Panc1 (cell line): ENCODE results near the gene CDH13.

Experiments
- POLR2AphosphoS5 ChIP-seq: IDR thresholded peaks from 2 replicates; pipeline ENCODE4 v1.6.1; 2012; ENCODE audit warnings: mild to moderate bottlenecking, low read depth, low read length, moderate library complexity
- SIN3A ChIP-seq: IDR thresholded peaks from 2 replicates; pipeline ENCODE4 v1.6.1; 2012; ENCODE audit warnings: low read depth, mild to moderate bottlenecking, low read length, moderate library complexity, borderline replicate concordance; ENCODE audit not compliant: insufficient read depth
- TF ChIP-seq, protein P1 (sequence below): fragments of 450-650 bp; IDR thresholded peaks from 2 replicates; pipeline ENCODE4 v1.5.1; 2017; ENCODE audit warnings: mild to moderate bottlenecking
- TF ChIP-seq, protein P2 (sequence below), 2 experiments: IDR thresholded peaks; 2 replicates each; pipeline ENCODE4 v1.6.1; 2011 to 2012; ENCODE audit warnings: low read depth in 2 of 2, control low read depth in 1 of 2, low read length in 1 of 2, mild to moderate bottlenecking in 1 of 2, moderate library complexity in 1 of 2; ENCODE audit not compliant: insufficient read depth in 1 of 2

DNA sequence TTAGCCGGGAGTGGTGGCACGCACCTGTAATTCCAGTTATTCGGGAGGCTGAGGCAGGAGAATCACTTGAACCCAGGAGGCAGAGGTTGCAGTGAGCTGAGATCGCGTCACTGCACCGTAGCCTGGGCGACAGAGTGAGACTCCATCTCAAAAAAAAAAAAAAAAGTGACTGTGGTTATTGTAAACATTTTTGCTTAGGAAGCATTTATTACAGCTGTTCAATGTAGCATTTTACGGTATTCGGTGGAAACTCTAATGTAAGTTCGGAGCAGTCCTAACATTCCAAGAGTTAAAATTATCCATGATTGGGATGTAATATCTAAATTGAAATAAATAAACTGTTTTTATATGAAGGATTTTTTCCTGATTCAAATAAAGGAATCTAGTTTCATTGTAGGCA is 926.2 kb downstream of the CDH13 start:
- no peak for TF ChIP-seq POLR2AphosphoS5
- TF ChIP-seq, protein P1, sequence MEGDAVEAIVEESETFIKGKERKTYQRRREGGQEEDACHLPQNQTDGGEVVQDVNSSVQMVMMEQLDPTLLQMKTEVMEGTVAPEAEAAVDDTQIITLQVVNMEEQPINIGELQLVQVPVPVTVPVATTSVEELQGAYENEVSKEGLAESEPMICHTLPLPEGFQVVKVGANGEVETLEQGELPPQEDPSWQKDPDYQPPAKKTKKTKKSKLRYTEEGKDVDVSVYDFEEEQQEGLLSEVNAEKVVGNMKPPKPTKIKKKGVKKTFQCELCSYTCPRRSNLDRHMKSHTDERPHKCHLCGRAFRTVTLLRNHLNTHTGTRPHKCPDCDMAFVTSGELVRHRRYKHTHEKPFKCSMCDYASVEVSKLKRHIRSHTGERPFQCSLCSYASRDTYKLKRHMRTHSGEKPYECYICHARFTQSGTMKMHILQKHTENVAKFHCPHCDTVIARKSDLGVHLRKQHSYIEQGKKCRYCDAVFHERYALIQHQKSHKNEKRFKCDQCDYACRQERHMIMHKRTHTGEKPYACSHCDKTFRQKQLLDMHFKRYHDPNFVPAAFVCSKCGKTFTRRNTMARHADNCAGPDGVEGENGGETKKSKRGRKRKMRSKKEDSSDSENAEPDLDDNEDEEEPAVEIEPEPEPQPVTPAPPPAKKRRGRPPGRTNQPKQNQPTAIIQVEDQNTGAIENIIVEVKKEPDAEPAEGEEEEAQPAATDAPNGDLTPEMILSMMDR, result no peak
- TF ChIP-seq, protein P2, sequence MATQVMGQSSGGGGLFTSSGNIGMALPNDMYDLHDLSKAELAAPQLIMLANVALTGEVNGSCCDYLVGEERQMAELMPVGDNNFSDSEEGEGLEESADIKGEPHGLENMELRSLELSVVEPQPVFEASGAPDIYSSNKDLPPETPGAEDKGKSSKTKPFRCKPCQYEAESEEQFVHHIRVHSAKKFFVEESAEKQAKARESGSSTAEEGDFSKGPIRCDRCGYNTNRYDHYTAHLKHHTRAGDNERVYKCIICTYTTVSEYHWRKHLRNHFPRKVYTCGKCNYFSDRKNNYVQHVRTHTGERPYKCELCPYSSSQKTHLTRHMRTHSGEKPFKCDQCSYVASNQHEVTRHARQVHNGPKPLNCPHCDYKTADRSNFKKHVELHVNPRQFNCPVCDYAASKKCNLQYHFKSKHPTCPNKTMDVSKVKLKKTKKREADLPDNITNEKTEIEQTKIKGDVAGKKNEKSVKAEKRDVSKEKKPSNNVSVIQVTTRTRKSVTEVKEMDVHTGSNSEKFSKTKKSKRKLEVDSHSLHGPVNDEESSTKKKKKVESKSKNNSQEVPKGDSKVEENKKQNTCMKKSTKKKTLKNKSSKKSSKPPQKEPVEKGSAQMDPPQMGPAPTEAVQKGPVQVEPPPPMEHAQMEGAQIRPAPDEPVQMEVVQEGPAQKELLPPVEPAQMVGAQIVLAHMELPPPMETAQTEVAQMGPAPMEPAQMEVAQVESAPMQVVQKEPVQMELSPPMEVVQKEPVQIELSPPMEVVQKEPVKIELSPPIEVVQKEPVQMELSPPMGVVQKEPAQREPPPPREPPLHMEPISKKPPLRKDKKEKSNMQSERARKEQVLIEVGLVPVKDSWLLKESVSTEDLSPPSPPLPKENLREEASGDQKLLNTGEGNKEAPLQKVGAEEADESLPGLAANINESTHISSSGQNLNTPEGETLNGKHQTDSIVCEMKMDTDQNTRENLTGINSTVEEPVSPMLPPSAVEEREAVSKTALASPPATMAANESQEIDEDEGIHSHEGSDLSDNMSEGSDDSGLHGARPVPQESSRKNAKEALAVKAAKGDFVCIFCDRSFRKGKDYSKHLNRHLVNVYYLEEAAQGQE (IDR thresholded peaks at IDR 0.05; ENCODE audit: insufficient read depth in 1 of 2, low read depth in 2 of 2, low read length in 1 of 2), result no peak
- no peak for TF ChIP-seq SIN3A
